DOHH2 (cell line): ENCODE results near the gene C4orf17.

Experiments used
- H3F3A ChIP-seq: fragments of 200-600 bp; sonication (generic), shearing (Covaris generic); 2 replicates; pipeline ENCODE4 v1.6.0; 2016; ENCODE audit warnings: antibody characterized with exemption, mild to moderate bottlenecking; ENCODE audit not compliant: control insufficient read depth, insufficient read depth
- H3K27ac ChIP-seq: fragments of 200-600 bp; sonication (generic); 2 replicates; pipeline ENCODE4 v1.5.1; 2014; ENCODE audit warnings: low read depth, mild to moderate bottlenecking, low read length, moderate library complexity
- H3K27me3 ChIP-seq: fragments of 200-600 bp; sonication (generic); 2 replicates; pipeline ENCODE4 v1.6.1; 2014; ENCODE audit warnings: mild to moderate bottlenecking, low read length, mixed read lengths; ENCODE audit not compliant: control insufficient read depth
- H3K36me3 ChIP-seq: fragments of 200-600 bp; sonication (generic); 2 replicates; pipeline ENCODE4 v1.6.1; 2014; ENCODE audit warnings: mild to moderate bottlenecking, low read length, moderate library complexity, mixed read lengths; ENCODE audit not compliant: control insufficient read depth
- H3K4me1 ChIP-seq: fragments of 200-600 bp; sonication (generic); 2 replicates; pipeline ENCODE4 v1.6.1; 2014; ENCODE audit warnings: mild to moderate bottlenecking, low read length, mixed read lengths; ENCODE audit not compliant: control insufficient read depth
- H3K4me2 ChIP-seq: fragments of 200-600 bp; sonication (generic); 2 replicates; pipeline ENCODE4 v1.6.0; 2014; ENCODE audit warnings: mild to moderate bottlenecking, low read length, moderate library complexity
- H3K4me3 ChIP-seq: fragments of 200-600 bp; sonication (generic); 2 replicates; pipeline ENCODE4 v1.5.1; 2014; ENCODE audit warnings: mild to moderate bottlenecking, low read length, mixed read lengths
- H3K79me2 ChIP-seq: fragments of 200-600 bp; sonication (generic); 2 replicates; pipeline ENCODE4 v1.6.1; 2014; ENCODE audit warnings: mild to moderate bottlenecking, low read length, mixed read lengths; ENCODE audit not compliant: control insufficient read depth
- H3K9me2 ChIP-seq: fragments of 200-600 bp; sonication (generic); replicated peaks from 2 replicates; pipeline ENCODE4 v1.6.1; 2014; ENCODE audit warnings: mild to moderate bottlenecking, low read length, mixed read lengths; ENCODE audit not compliant: control insufficient read depth
- H3K9me3 ChIP-seq: fragments of 200-600 bp; sonication (generic); 2 replicates; pipeline ENCODE4 v1.6.1; 2014; ENCODE audit warnings: antibody characterized with exemption, low read length, mixed read lengths; ENCODE audit not compliant: control insufficient read depth, insufficient read depth
- H4K20me1 ChIP-seq: fragments of 200-600 bp; sonication (generic); 2 replicates; pipeline ENCODE4 v1.6.0; 2014; ENCODE audit warnings: low read depth, mild to moderate bottlenecking, antibody characterized with exemption, low read length, moderate library complexity; ENCODE audit not compliant: control insufficient read depth, insufficient read depth
- CTCF ChIP-seq: fragments of 200-600 bp; sonication (generic); IDR thresholded peaks from one replicate; pipeline ENCODE4 v1.5.1; 2014; ENCODE audit warnings: antibody characterized with exemption, mild to moderate bottlenecking, low read depth, low read length; ENCODE audit not compliant: poor library complexity, severe bottlenecking
- EZH2phosphoT487 ChIP-seq: fragments of 200-600 bp; sonication (generic); IDR thresholded peaks from 2 replicates; pipeline ENCODE4 v1.6.1; 2017; ENCODE audit warnings: borderline replicate concordance, mild to moderate bottlenecking, antibody characterized with exemption, low read length, moderate library complexity, mixed read lengths

Gene C4orf17

GRCh38 chr4:99463566-99463965 is 47.3 kb upstream of the C4orf17 start:
- no peaks in the 10 kb centered on the region for H3K9me2 ChIP-seq
- no peaks in the 10 kb centered on the region for H3K4me1 ChIP-seq
- no peaks in the 10 kb centered on the region for H4K20me1 ChIP-seq
- no peak overlapping the region for H3K27ac ChIP-seq
- no peaks in the 10 kb centered on the region for H3K36me3 ChIP-seq
- H3K9me3 ChIP-seq = no peaks in the 10 kb centered on the region
- H3K4me3 ChIP-seq = no peak overlapping the region
- no peak overlapping the region for H3K4me2 ChIP-seq
- no peak for TF ChIP-seq EZH2phosphoT487
- no peak for TF ChIP-seq CTCF
- H3K79me2 ChIP-seq = no peaks in the 10 kb centered on the region
- no peaks in the 10 kb centered on the region; the same call in 1 of the 2 replicates for H3K27me3 ChIP-seq
- no peaks in the 10 kb centered on the region for H3F3A ChIP-seq

DNA sequence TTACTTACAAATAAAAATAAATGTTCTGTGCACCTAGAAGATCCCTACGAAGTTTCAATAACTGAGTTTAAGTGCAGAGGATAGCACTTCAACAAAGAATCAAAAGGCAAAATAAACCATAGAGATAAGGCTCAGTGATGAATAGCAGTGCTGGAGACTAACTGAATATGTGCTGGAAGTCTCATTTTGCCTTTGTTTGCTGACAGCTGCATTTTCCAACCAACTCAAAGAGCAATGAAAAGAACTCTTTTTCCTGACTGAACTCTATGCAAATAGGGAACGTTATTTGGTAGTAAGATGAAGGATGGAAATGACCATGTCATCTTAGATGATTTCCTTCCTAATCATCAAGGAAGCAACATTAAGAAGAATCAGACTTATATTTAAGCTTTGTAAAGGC is 42.9 kb upstream of the C4orf17 start:
- Histone ChIP-seq H3K9me2 (no peaks in the 10 kb centered on the region), H3K4me2 (no peak overlapping the region), H3K36me3 (no peaks in the 10 kb centered on the region), H3K27me3 (no peaks in the 10 kb centered on the region; the same call in 1 of the 2 replicates), H4K20me1 (no peaks in the 10 kb centered on the region), H3K79me2 (no peaks in the 10 kb centered on the region), H3K27ac (no peak overlapping the region), H3F3A (no peaks in the 10 kb centered on the region), H3K4me1 (no peaks in the 10 kb centered on the region), H3K4me3 (no peak overlapping the region), H3K9me3 (no peaks in the 10 kb centered on the region)
- TF ChIP-seq EZH2phosphoT487 (no peak), CTCF (no peak)

- TF ChIP-seq EZH2phosphoT487 (no peak), CTCF (no peak)
- no peak overlapping the region for H3K4me2 ChIP-seq
These were observed 41.9 kb upstream of the C4orf17 start for GRCh38 chr4:99468889-99469288.

GRCh38 chr4:99471349-99471748 is 39.5 kb upstream of the C4orf17 start:
- Histone ChIP-seq H3K4me1 (no peaks in the 10 kb centered on the region), H3K27ac (no peak overlapping the region), H3K4me3 (no peak overlapping the region), H4K20me1 (no peaks in the 10 kb centered on the region), H3F3A (no peaks in the 10 kb centered on the region), H3K36me3 (no peaks in the 10 kb centered on the region), H3K27me3 (no peaks in the 10 kb centered on the region), H3K79me2 (no peaks in the 10 kb centered on the region), H3K9me2 (no peaks in the 10 kb centered on the region), H3K9me3 (no peaks in the 10 kb centered on the region), H3K4me2 (no peak overlapping the region)
- TF ChIP-seq EZH2phosphoT487 (no peak), CTCF (no peak)

More at GRCh38 chr4:99468889-99469288, 41.9 kb upstream of the C4orf17 start:
- Histone ChIP-seq H3K9me2 (no peaks in the 10 kb centered on the region), H3K36me3 (no peaks in the 10 kb centered on the region), H3K27ac (no peak overlapping the region), H3K4me1 (no peaks in the 10 kb centered on the region), H3F3A (no peaks in the 10 kb centered on the region), H3K27me3 (no peaks in the 10 kb centered on the region; the same call in 1 of the 2 replicates), H4K20me1 (no peaks in the 10 kb centered on the region), H3K4me3 (no peak overlapping the region), H3K9me3 (no peaks in the 10 kb centered on the region), H3K79me2 (no peaks in the 10 kb centered on the region)
